ENCODE measurements around the gene AFMID. TPM values are rescaled to one million over a fixed set of nuclear protein-coding genes. Genes with fewer than 3 reads are reported as not detected.

AFMID gene
- total RNA-seq, 1 experiment from 2014 or later: 65.0 TPM

GRCh38 chr17:78223061-78223460, 35.9 kb downstream of the AFMID start:
- no peaks in the 10 kb centered on the region for H3K9me3 ChIP-seq (ENCODE audit: low read depth, low read length, poor library complexity, severe bottlenecking)
- ChIA-PET CTCF (no interaction called here), POLR2A (ENCODE audit: low non-redundant PET) (interaction anchor here (0.5 kb wide), 1 partner anchor 24 kb away, joined by 3 read pairs; no protein-coding TSS in a partner anchor)
- no peak overlapping the region for H3K4me3 ChIP-seq (ENCODE audit: low read depth, low read length, poor library complexity, severe bottlenecking)
- no peak for DNase-seq (ENCODE audit: low spot score)
- TF ChIP-seq EZH2 (IDR thresholded peaks at IDR 0.05; ENCODE audit: borderline replicate concordance, low read depth, low read length, poor library complexity, severe bottlenecking): no peak
- TF ChIP-seq CTCF (conservative IDR thresholded peaks at IDR 0.05; ENCODE audit: low read depth, low read length): no peak
- H3K27ac ChIP-seq (ENCODE audit: low read depth, low read length, poor library complexity, severe bottlenecking): no peak overlapping the region
- H3K4me1 ChIP-seq (ENCODE audit: insufficient read depth, low read length, poor library complexity, severe bottlenecking): peaks cover 6% of the 10 kb centered on the region
- H3K27me3 ChIP-seq (replicated peaks; ENCODE audit: insufficient read depth, low read depth, low read length, poor library complexity): no peaks in the 10 kb centered on the region
- intact Hi-C loops (cut with micrococcal nuclease; ENCODE audit: unreplicated experiment): no loop called here
- no TSS peak for BruUV-seq (replicated peaks)
- peaks cover 62% of the 10 kb centered on the region for H3K36me3 ChIP-seq (ENCODE audit: insufficient read depth, low read length, poor library complexity, severe bottlenecking)

- no TSS peak for BruUV-seq (replicated peaks)
- POLR2A ChIA-PET (ENCODE audit: low non-redundant PET): interaction anchor here (0.6 kb wide), 1 partner anchor 28 kb away, joined by 13 read pairs; no protein-coding TSS in a partner anchor
- intact Hi-C loops (cut with micrococcal nuclease; ENCODE audit: unreplicated experiment): no loop called here
These were observed 36.6 kb downstream of the AFMID start for GRCh38 chr17:78223765-78224164.

DNA sequence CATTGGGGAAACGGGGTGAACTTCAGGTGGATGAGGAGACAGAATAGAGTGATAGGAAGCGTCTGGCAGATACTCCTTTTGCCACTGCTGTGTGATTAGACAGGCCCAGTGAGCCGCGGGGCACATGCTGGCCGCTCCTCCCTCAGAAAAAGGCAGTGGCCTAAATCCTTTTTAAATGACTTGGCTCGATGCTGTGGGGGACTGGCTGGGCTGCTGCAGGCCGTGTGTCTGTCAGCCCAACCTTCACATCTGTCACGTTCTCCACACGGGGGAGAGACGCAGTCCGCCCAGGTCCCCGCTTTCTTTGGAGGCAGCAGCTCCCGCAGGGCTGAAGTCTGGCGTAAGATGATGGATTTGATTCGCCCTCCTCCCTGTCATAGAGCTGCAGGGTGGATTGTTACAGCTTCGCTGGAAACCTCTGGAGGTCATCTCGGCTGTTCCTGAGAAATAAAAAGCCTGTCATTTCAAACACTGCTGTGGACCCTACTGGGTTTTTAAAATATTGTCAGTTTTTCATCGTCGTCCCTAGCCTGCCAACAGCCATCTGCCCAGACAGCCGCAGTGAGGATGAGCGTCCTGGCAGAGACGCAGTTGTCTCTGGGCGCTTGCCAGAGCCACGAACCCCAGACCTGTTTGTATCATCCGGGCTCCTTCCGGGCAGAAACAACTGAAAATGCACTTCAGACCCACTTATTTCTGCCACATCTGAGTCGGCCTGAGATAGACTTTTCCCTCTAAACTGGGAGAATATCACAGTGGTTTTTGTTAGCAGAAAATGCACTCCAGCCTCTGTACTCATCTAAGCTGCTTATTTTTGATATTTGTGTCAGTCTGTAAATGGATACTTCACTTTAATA, 37.3 kb downstream of the AFMID start:
- no TSS peak for BruUV-seq (replicated peaks)
- H3K4me3 ChIP-seq (ENCODE audit: low read depth, low read length, poor library complexity, severe bottlenecking): no peak overlapping the region
- CTCF ChIA-PET: no interaction called here
- intact Hi-C loops (cut with micrococcal nuclease; ENCODE audit: unreplicated experiment): no loop called here
- peaks cover 6% of the 10 kb centered on the region for H3K4me1 ChIP-seq (ENCODE audit: insufficient read depth, low read length, poor library complexity, severe bottlenecking)
- no peaks in the 10 kb centered on the region for H3K27me3 ChIP-seq (replicated peaks; ENCODE audit: insufficient read depth, low read depth, low read length, poor library complexity)
- peaks cover 53% of the 10 kb centered on the region for H3K36me3 ChIP-seq (ENCODE audit: insufficient read depth, low read length, poor library complexity, severe bottlenecking)
- no peak for TF ChIP-seq CTCF (conservative IDR thresholded peaks at IDR 0.05; ENCODE audit: low read depth, low read length)
- TF ChIP-seq EZH2 (IDR thresholded peaks at IDR 0.05; ENCODE audit: borderline replicate concordance, low read depth, low read length, poor library complexity, severe bottlenecking): no peak
- POLR2A ChIA-PET (ENCODE audit: low non-redundant PET): interaction anchor here (0.6 kb wide), 1 partner anchor 291 kb away, joined by 3 read pairs; no protein-coding TSS in a partner anchor
- H3K27ac ChIP-seq (ENCODE audit: low read depth, low read length, poor library complexity, severe bottlenecking): no peak overlapping the region
- no peaks in the 10 kb centered on the region for H3K9me3 ChIP-seq (ENCODE audit: low read depth, low read length, poor library complexity, severe bottlenecking)
- DNase-seq (ENCODE audit: low spot score): no peak

More at GRCh38 chr17:78223765-78224164, 36.6 kb downstream of the AFMID start:
- TF ChIP-seq CTCF (conservative IDR thresholded peaks at IDR 0.05; ENCODE audit: low read depth, low read length): no peak
- no peak for TF ChIP-seq EZH2 (IDR thresholded peaks at IDR 0.05; ENCODE audit: borderline replicate concordance, low read depth, low read length, poor library complexity, severe bottlenecking)
- H3K4me3 ChIP-seq (ENCODE audit: low read depth, low read length, poor library complexity, severe bottlenecking): no peak overlapping the region
- peaks cover 60% of the 10 kb centered on the region for H3K36me3 ChIP-seq (ENCODE audit: insufficient read depth, low read length, poor library complexity, severe bottlenecking)
- H3K9me3 ChIP-seq (ENCODE audit: low read depth, low read length, poor library complexity, severe bottlenecking): no peaks in the 10 kb centered on the region
- H3K27ac ChIP-seq (ENCODE audit: low read depth, low read length, poor library complexity, severe bottlenecking): no peak overlapping the region
- no peaks in the 10 kb centered on the region for H3K27me3 ChIP-seq (replicated peaks; ENCODE audit: insufficient read depth, low read depth, low read length, poor library complexity)
- no peak for DNase-seq (ENCODE audit: low spot score)
- CTCF ChIA-PET: no interaction called here
- peaks cover 6% of the 10 kb centered on the region for H3K4me1 ChIP-seq (ENCODE audit: insufficient read depth, low read length, poor library complexity, severe bottlenecking)
